AML-193 (cell line): ENCODE data around the gene OPA1.

Source experiments
- DNase-seq, 2 experiments: peaks; one replicate each; lab custom pipeline; 2025; lab: John Stamatoyannopoulos, UW

The OPA1 gene

GRCh38 chr3:193710286-193711165 is 117.5 kb downstream of the OPA1 start:
- no peak for DNase-seq

- no peak for DNase-seq
Observed at GRCh38 chr3:193711166-193711485, 118.1 kb downstream of the OPA1 start.

DNA sequence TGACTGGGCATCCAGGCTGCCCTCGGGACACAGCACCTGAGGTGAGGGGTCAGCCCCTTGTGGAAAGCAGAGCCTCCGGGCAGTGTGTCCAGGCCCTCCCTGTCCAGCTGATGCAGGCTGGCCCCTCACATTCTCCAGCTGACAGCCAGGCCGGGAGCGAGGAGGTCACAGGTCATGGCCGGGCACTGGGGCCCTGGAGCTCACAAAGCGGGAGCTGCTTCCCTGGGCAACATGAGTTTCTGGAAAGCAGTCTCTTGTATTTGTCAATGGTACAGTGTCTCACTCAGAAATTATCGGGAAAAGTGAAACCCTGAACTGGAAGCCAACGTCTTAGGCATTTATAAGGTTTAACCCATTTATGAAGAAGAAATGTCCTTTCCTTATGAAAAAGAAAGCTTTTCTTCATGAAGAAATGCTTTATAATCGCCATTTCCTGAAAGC is 118.5 kb downstream of the OPA1 start:
- DNase-seq: no peak

GRCh38 chr3:193711964-193712598 is 119.1 kb downstream of the OPA1 start:
- no peak for DNase-seq

DNA sequence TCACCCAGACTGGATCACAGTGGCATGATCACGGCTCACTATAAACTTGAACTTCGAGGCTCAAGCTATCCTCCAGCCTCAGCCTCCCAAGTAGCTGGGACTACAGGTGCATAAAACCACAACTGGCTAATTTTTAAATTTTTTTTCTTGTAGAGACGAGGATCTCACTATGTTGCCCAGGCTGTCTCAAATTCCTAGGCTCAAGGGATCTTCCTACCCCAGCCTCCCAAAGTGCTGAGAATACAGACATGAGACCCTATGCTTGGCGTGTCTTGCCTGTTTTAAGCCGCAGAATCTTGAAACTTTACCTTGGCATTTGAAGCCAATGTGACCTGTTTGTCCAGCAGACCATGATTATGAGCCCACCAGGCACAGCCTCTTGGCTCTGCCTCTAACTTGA is 119.9 kb downstream of the OPA1 start:
- no peak for DNase-seq

- DNase-seq: no peak
Observed at GRCh38 chr3:193714523-193715137, 121.6 kb downstream of the OPA1 start.

- peak; percentile 74 to 76 for DNase-seq
Observed at GRCh38 chr3:193716150-193716549, 123.1 kb downstream of the OPA1 start.

DNA sequence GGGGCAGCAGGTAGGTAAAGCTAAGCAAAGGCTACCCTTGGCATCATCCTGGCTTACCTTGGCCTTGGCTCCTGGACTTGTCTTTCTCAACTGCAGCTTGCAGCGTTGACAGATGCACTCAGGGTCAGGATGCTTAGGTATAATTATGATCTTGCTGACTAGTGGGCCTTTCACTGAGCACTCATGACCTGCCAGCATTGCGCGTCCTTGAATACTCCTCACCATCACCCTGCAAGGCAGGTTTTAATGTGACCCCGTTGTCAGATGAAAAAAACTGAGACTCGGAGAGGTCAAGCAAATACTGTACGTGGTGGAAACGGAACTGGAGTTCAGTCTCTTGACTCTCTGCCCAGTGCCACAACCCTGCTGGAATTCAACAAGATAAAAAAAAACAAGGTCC is 126.7 kb downstream of the OPA1 start:
- no peak for DNase-seq

DNA sequence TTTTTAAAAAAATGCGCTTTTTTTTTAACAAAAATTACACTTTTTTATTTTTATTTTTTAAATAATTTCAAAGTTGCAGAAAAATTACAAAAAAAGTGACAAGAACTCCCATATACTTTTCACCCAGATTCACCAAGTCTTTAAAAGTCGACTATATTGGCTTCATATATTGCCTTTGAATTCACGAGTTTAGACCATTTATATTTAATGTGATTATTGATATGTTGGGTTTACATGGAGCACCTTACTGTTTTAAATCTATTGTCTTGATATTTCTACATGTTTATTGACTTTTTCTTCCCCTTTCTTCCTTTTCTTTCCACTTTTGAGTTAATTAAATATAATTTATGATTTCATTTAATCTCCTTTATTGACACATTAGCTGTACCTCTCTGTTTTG is 127.2 kb downstream of the OPA1 start:
- DNase-seq: no peak

DNA sequence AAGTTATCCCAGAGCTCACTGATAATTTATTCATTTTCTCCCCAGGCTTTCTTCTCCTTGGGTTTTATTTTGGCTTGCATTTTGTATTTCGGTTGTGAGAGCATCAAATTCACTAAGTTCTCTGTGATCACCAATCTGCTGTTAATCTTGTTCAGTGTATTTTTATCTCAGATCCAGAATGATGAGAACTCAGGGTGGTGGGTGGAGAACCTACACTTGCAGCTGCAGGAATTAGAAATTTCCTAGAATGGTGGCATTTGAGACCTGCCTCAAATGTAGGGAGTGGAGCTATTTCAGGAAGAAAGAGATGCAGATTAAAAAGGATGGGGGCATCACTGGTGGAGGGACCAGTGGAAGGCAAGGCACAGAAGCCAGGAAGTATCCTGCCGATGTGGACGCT is 129.6 kb downstream of the OPA1 start:
- DNase-seq: no peak

- DNase-seq: no peak
Observed at GRCh38 chr3:193727089-193727488, 134.1 kb downstream of the OPA1 start.

- no peak for DNase-seq
Observed at GRCh38 chr3:193728429-193729087, 135.6 kb downstream of the OPA1 start.

DNA sequence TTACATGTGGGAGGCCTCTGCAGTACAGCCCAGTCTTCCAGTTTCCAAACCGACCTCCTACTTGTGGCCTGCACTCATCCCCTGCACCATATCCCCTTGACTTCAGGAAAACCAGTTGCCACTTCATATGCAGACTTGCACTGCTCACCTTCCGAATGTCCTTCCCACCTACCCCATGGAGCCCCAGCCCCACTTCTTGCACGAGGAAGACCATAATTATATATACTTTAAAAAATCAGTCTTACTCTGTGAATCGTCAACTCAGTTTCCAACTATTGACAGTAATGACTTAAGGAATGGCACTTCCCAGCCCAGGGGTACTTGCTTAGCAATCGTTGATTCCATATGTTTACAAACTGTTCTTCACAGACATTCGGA is 136.1 kb downstream of the OPA1 start:
- DNase-seq: no peak

GRCh38 chr3:193729601-193730000 is 136.6 kb downstream of the OPA1 start:
- DNase-seq: no peak

- DNase-seq: no peak
Observed at GRCh38 chr3:193730511-193730910, 137.5 kb downstream of the OPA1 start.

- DNase-seq: no peak
Observed at GRCh38 chr3:193730976-193731375, 138.0 kb downstream of the OPA1 start.

DNA sequence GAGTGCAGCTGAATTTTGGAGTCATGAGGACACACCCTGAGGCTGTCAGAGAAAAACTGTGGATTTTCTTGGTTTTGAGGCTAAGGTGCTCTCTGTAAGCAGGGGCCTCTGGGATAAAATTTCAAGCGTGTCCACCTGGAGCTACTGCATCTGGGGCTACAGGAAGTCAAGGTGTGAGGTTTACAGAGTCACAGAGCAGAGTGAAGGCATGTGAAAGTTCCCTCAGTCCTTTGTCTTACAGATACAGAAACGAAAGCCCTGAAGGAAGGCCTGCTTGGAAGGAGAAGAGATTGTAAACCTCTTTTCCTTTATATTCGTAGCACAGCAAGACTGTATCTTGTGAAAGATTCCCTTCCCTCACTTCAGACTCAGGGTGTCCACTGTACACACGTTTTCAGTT is 138.6 kb downstream of the OPA1 start:
- no peak for DNase-seq

DNA sequence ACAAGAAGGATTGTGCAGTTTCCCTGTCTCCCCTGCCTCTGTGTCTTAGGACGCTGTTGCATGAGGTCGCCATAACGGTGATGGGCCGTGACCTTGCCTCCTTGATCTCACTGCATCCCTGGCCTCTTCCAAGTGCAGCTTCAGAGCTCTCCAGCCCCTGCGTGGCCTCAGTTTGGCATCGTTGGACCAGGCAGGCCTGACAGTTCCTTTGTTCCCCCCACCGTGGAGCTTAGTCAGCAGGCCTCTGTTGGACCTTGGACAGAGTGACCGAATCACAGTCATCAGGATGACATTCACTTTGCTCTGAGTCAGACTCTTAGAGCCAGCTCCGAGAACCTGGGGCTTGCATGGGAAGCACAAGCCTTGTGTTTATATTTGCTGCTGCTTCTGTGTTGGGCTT is 139.4 kb downstream of the OPA1 start:
- DNase-seq: no peak

- DNase-seq: no peak
Observed at GRCh38 chr3:193732827-193733226, 139.8 kb downstream of the OPA1 start.

GRCh38 chr3:193734737-193735366 is 141.8 kb downstream of the OPA1 start:
- no peak for DNase-seq

DNA sequence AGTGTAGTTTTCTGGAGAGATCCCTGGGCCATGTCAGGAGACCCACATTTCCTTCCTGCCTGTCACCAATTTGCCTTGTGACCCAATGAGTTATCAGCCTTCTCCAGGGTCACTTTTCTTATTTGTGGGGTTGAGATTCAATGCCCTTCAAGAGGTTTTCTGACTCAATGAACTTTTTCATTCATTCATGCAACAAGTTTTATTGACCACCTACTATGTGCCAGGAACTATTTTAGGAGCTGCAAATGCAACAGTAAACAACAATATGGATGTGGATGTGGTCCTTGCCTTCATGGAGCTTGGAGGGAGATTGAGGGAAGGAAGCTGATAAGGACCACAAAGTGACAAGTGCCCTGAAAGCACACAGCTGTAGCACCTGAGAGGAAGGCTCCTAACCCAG is 142.8 kb downstream of the OPA1 start:
- no peak for DNase-seq

- no peak for DNase-seq
Observed at GRCh38 chr3:193736616-193737015, 143.6 kb downstream of the OPA1 start.
